Uterus (tissue), 2 donors: ENCODE data around the gene PTPRN2.

Experiments
- CTCF ChIP-seq, 4 experiments: fragments of 200-600 bp in 2 of 4; fragments of 450-650 bp in 2 of 4; sonication (generic) in 2 of 4; IDR thresholded peaks; one replicate each; pipeline ENCODE4 v1.5.1; 2016 to 2019; ENCODE audit warnings: antibody characterized with exemption in 4 of 4, mild to moderate bottlenecking in 2 of 4, moderate library complexity in 1 of 4
- POLR2A ChIP-seq, 2 donors: fragments of 450-650 bp; IDR thresholded peaks; one replicate each; pipeline ENCODE4 v1.6.1; 2016; ENCODE audit warnings: antibody characterized with exemption in 2 of 2, mild to moderate bottlenecking in 1 of 2, moderate library complexity in 1 of 2

- TF ChIP-seq CTCF (IDR thresholded peaks at IDR 0.05) (no peak), POLR2A (IDR thresholded peaks at IDR 0.05) (no peak)
Observed at GRCh38 chr7:157897681-157898080, 689.9 kb downstream of the PTPRN2 start.
